ENCODE measurements around the gene GHDC. TPM values are rescaled to one million over a fixed set of nuclear protein-coding genes. Genes with fewer than 3 reads are reported as not detected.

GHDC gene
- total and polyA plus RNA-seq, 2 of the 13 experiments (the other 11 are each of a cell fraction or from before 2014, with no cell fraction given), result 15.4 to 22.5 TPM

DNA sequence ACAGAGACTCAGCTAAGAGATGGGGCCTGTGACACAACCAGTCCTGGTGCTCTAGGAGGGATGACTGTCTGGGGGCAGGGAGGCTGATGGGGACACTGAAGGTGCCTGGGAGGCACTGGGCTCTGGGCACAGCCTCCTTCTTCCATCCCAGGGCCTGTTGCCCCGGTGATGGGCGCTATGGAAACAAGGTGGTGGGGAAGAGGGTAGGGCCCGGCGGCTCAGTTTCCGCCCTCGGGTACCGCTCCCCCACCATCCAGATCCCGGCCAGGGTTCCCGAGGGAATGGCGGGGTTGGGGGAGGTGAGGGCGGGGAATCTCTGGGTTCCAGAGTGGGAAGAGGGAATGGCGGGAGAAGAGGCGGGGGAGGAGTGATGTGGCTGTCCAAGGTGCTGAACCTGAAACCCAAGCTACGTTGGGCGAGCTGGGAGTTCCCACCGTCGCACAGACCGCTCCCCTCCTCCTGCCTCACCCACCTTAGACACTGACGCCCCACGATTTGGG is 14.3 kb downstream of the GHDC start (continued):
- TF ChIP-seq, protein P1, sequence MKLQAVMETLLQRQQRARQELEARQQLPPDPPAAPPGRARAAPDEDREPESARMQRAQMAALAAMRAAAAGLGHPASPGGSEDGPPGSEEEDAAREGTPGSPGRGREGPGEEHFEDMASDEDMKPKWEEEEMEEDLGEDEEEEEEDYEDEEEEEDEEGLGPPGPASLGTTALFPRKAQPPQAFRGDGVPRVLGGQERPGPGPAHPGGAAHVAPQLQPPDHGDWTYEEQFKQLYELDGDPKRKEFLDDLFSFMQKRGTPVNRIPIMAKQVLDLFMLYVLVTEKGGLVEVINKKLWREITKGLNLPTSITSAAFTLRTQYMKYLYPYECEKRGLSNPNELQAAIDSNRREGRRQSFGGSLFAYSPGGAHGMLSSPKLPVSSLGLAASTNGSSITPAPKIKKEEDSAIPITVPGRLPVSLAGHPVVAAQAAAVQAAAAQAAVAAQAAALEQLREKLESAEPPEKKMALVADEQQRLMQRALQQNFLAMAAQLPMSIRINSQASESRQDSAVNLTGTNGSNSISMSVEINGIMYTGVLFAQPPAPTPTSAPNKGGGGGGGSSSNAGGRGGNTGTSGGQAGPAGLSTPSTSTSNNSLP (IDR thresholded peaks at IDR 0.05; ENCODE audit: low read depth, low read length), result no peak
- TF ChIP-seq ZNF558 (CRISPR knock-in tag; IDR thresholded peaks at IDR 0.05; ENCODE audit: borderline replicate concordance), result no peak; the same call in 1 of the 2 replicates
- TF ChIP-seq, protein P2, sequence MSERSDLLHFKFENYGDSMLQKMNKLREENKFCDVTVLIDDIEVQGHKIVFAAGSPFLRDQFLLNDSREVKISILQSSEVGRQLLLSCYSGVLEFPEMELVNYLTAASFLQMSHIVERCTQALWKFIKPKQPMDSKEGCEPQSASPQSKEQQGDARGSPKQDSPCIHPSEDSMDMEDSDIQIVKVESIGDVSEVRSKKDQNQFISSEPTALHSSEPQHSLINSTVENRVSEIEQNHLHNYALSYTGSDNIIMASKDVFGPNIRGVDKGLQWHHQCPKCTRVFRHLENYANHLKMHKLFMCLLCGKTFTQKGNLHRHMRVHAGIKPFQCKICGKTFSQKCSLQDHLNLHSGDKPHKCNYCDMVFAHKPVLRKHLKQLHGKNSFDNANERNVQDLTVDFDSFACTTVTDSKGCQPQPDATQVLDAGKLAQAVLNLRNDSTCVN (CRISPR knock-in tag; IDR thresholded peaks at IDR 0.05; ENCODE audit: borderline replicate concordance), result peak; percentile 95
- no peak for TF ChIP-seq TAF15 (IDR thresholded peaks at IDR 0.05; ENCODE audit: low read depth, low read length, poor library complexity, severe bottlenecking)
- TF ChIP-seq, protein P3, sequence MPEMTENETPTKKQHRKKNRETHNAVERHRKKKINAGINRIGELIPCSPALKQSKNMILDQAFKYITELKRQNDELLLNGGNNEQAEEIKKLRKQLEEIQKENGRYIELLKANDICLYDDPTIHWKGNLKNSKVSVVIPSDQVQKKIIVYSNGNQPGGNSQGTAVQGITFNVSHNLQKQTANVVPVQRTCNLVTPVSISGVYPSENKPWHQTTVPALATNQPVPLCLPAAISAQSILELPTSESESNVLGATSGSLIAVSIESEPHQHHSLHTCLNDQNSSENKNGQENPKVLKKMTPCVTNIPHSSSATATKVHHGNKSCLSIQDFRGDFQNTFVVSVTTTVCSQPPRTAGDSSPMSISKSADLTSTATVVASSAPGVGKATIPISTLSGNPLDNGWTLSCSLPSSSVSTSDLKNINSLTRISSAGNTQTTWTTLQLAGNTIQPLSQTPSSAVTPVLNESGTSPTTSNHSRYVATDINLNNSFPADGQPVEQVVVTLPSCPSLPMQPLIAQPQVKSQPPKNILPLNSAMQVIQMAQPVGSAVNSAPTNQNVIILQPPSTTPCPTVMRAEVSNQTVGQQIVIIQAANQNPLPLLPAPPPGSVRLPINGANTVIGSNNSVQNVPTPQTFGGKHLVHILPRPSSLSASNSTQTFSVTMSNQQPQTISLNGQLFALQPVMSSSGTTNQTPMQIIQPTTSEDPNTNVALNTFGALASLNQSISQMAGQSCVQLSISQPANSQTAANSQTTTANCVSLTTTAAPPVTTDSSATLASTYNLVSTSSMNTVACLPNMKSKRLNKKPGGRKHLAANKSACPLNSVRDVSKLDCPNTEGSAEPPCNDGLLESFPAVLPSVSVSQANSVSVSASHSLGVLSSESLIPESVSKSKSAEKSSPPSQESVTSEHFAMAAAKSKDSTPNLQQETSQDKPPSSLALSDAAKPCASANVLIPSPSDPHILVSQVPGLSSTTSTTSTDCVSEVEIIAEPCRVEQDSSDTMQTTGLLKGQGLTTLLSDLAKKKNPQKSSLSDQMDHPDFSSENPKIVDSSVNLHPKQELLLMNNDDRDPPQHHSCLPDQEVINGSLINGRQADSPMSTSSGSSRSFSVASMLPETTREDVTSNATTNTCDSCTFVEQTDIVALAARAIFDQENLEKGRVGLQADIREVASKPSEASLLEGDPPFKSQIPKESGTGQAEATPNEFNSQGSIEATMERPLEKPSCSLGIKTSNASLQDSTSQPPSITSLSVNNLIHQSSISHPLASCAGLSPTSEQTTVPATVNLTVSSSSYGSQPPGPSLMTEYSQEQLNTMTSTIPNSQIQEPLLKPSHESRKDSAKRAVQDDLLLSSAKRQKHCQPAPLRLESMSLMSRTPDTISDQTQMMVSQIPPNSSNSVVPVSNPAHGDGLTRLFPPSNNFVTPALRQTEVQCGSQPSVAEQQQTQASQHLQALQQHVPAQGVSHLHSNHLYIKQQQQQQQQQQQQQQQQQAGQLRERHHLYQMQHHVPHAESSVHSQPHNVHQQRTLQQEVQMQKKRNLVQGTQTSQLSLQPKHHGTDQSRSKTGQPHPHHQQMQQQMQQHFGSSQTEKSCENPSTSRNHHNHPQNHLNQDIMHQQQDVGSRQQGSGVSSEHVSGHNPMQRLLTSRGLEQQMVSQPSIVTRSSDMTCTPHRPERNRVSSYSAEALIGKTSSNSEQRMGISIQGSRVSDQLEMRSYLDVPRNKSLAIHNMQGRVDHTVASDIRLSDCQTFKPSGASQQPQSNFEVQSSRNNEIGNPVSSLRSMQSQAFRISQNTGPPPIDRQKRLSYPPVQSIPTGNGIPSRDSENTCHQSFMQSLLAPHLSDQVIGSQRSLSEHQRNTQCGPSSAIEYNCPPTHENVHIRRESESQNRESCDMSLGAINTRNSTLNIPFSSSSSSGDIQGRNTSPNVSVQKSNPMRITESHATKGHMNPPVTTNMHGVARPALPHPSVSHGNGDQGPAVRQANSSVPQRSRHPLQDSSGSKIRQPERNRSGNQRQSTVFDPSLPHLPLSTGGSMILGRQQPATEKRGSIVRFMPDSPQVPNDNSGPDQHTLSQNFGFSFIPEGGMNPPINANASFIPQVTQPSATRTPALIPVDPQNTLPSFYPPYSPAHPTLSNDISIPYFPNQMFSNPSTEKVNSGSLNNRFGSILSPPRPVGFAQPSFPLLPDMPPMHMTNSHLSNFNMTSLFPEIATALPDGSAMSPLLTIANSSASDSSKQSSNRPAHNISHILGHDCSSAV (CRISPR knock-in tag; IDR thresholded peaks at IDR 0.05; ENCODE audit: borderline replicate concordance), result no peak
- peak; percentile 92; the same call in 1 of the 2 replicates for TF ChIP-seq SATB2 (CRISPR knock-in tag; IDR thresholded peaks at IDR 0.05)
- TF ChIP-seq, protein P4, sequence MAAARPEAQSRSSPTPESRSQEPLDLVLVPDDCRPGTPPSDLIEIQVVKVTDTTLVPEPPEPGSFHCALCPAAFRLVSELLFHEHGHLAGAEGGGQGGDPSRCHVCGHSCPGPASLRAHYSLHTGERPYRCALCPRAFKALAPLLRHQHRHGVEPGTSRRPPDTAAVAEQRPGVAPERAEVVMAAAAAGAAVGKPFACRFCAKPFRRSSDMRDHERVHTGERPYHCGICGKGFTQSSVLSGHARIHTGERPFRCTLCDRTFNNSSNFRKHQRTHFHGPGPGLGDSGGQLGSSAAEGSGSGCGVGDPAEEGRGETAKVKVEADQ (CRISPR knock-in tag; IDR thresholded peaks at IDR 0.05; ENCODE audit: borderline replicate concordance), result 0 out of 2 replicates have a peak, but pooled peaks have one; percentile 40
- TF ChIP-seq, protein P5, sequence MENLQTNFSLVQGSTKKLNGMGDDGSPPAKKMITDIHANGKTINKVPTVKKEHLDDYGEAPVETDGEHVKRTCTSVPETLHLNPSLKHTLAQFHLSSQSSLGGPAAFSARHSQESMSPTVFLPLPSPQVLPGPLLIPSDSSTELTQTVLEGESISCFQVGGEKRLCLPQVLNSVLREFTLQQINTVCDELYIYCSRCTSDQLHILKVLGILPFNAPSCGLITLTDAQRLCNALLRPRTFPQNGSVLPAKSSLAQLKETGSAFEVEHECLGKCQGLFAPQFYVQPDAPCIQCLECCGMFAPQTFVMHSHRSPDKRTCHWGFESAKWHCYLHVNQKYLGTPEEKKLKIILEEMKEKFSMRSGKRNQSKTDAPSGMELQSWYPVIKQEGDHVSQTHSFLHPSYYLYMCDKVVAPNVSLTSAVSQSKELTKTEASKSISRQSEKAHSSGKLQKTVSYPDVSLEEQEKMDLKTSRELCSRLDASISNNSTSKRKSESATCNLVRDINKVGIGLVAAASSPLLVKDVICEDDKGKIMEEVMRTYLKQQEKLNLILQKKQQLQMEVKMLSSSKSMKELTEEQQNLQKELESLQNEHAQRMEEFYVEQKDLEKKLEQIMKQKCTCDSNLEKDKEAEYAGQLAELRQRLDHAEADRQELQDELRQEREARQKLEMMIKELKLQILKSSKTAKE (CRISPR knock-in tag; IDR thresholded peaks at IDR 0.05; ENCODE audit: borderline replicate concordance), result no peak; the same call in 1 of the 2 replicates
- TF ChIP-seq ZNF549 (CRISPR knock-in tag; IDR thresholded peaks at IDR 0.05), result peak; percentile 66; the same call in 1 of the 2 replicates
- 0 out of 2 replicates have a peak, but pooled peaks have one; percentile 47 for TF ChIP-seq ZNF333 (CRISPR knock-in tag; IDR thresholded peaks at IDR 0.05; ENCODE audit: borderline replicate concordance)
- no peak for TF ChIP-seq CCAR2 (optimal IDR thresholded peaks at IDR 0.05; ENCODE audit: low read depth, low read length)
- no peak for TF ChIP-seq ZNF296 (CRISPR knock-in tag; conservative IDR thresholded peaks at IDR 0.05)
